NCI-H187 (cell line): ENCODE data around the gene MEIS2.

Experiments
- DNase-seq, 2 experiments: peaks; one replicate each; lab custom pipeline; 2025; lab: John Stamatoyannopoulos, UW

MEIS2 gene

DNA sequence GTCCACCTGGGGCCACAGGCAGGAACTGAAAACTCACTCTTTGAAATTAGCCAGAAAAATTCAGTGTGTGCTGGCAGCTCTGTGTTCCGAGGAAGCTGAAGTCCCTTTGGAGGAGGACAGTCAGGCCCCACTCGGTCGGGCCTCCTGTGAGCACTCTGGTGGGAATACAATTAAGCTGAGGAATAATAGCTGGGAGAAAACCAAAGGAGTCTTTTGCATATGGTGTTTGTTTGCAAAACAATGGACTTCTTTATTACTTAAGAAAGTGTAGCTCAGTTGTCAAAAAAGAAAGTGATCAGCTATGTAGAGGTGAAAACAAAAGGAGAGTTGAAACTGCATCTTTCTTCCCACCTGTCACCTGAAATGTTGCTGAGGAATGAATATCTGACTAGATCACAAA lies 202.5 kb downstream of the MEIS2 start:
- no peak for DNase-seq

- no peak for DNase-seq
These were observed 203.4 kb downstream of the MEIS2 start for GRCh38 chr15:36896949-36897348.

GRCh38 chr15:36894075-36894474 lies 206.3 kb downstream of the MEIS2 start:
- no peak for DNase-seq

DNA sequence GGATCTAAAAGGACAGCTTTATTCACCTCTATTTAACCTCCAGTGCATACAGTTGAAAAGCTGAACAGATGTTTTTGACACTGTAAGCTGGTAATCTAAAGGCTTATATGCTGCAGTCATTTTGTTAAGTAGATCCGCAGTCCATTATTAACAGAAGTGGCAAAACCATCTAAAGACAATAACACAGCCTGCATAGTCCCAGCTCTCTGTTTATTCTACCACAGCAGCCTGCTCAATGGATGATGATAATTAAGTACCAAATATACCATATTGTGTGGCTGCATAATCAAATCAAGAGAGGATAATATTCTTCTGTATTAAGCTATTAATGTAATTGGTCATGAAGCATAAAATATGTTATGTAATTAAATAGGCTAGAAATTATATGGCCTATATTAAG lies 207.1 kb downstream of the MEIS2 start:
- no peak for DNase-seq

- no peak for DNase-seq
These were observed 212.0 kb downstream of the MEIS2 start for GRCh38 chr15:36888011-36888992.

DNA sequence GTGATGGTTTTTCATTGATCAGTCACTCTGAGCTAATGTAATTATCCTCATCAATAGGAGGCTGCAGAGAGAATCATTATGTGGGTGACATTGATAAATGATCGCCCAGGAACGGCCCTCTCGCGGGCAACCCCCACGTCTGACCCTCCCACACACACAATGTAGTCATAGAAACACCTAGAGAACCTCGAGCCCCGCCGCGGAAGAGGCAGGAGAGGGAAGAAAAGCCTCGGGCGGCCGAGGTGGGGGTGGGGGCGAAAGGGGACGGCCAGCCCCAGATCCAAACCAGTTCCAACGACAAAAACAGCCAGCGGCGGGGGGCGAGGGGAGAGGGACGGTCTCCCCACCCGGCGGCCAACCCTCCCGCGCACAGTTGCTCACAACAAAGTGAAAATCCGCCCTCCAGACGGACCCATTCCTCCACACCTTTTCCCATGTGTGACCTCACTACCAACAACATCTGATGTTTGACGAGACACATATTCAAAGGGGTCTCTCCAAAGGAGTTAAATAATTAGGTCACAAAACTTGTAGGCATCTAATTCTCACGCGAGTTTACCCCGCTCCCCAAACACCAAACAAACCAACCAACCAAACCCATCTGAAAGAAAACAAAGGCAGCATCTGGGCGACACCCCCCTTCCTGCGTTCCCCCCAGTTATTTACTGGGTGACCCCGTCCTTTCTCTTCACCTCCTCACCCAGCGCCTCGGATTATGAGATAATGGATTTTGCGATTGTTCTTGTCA lies 213.0 kb downstream of the MEIS2 start:
- no peak for DNase-seq

- DNase-seq = no peak
These were observed 213.6 kb downstream of the MEIS2 start for GRCh38 chr15:36886701-36887100.

DNA sequence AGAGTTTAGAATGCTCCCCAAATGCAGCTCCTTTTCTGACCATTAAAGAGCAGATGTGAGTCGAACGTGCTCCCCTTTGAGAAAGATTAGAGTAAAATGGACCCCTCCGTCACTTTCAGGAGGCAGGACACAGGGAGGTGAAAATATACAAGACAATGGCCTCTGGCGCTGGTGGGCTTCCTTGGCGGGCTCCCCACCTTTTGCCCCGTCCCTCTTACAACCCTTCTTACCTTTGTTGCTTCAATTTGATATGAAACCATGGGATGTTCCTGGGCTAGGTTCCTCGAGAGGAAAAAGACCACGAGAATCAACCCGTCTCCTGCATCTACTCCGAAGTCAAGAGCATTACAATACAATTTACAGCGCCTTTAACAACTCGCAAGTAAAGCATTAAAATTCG lies 214.2 kb downstream of the MEIS2 start:
- DNase-seq = no peak

- no peak for DNase-seq
These were observed 214.6 kb downstream of the MEIS2 start for GRCh38 chr15:36885771-36886170.

DNA sequence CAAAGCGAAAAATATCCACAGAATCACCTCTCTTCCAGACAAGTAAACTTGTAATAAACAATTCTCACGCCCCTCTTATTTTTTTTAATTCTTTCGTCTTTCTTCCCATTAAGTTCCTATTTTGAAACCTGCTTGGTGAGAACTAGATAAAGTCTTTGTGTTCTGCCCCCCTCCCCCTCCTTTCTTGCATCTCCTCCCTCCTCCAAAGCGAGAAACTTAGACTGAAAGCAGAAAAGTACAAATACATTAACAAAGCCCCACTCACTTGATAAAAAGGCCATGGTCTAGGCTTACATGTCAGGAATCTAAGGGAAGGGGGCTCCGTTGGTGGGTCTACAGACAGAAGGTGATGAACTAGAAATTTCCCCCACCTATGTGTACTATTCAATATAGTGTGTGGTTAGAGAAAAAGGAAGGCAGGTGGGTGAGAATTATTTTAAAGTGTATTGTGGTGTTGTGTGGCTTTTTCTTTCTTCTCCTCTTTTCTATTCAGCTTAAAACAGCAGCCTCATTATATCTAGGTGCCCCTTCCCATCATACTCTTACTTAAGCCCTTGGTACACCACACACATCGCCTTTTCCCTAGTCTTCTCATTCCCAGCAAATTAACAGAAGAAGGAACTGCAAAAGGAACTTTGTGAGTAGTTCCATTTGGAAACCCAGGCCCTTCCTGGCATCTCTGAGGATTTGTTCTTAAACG lies 215.3 kb downstream of the MEIS2 start:
- DNase-seq = no peak

DNA sequence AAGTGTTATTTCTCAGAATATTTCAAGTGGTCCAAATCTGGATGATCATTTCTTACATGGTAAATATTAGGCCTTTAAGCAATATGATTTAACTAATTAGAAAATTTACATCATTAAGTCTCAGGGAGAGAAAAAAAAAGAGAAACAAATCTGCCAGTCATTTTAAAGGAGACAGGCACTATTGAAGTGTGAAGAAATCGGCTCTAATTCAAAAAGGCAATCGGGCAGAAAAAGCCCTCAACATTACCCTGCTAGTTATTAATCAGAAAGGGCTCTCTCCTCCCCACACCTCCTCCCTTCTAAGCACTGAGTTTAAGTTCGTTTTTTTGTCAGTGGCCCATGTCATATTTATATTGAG lies 215.9 kb downstream of the MEIS2 start:
- DNase-seq = no peak

DNA sequence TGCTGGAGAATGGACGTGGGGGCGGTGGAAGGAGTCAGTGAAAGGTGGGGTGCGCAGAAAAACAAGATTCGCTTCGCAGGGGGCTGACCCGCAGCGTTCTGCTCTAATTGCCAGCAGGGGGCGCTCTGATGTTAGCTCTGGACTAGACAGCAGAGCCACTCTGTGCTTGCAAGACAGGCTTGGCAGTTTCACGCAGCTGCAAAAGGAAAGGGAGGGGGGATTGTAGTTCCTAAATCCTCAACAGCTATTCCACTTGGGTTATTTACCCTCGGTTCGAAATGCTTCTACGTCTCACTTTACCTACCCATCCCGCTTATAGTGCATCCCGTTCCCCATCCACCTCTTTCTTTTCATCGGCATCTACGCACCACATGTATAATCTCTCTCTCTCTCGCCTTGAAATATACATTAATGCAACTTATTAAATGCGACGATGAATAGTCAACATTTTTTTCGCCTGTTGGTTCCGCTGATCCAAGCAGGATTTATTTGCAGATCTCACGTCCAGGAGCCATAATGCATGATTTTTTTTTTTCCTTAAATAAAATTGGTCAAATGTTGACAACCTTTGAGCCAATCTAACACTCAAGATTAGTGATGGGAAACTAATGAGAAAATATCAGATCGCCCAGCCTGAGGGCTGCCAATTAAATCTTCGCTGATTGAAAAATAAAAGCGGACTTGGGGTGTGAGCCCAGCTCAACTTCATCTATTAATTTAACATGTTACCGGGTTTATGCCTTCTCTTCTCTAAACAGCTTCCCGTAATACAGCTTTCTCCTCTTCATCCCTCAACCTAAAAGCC lies 216.4 kb downstream of the MEIS2 start:
- DNase-seq = peak; percentile 12 to 57

GRCh38 chr15:36882487-36883131 lies 217.7 kb downstream of the MEIS2 start:
- no peak for DNase-seq

GRCh38 chr15:36882056-36882455 lies 218.3 kb downstream of the MEIS2 start:
- no peak for DNase-seq

- DNase-seq = no peak
These were observed 218.8 kb downstream of the MEIS2 start for GRCh38 chr15:36881516-36881915.

GRCh38 chr15:36880913-36881460 lies 219.4 kb downstream of the MEIS2 start:
- no peak for DNase-seq

DNA sequence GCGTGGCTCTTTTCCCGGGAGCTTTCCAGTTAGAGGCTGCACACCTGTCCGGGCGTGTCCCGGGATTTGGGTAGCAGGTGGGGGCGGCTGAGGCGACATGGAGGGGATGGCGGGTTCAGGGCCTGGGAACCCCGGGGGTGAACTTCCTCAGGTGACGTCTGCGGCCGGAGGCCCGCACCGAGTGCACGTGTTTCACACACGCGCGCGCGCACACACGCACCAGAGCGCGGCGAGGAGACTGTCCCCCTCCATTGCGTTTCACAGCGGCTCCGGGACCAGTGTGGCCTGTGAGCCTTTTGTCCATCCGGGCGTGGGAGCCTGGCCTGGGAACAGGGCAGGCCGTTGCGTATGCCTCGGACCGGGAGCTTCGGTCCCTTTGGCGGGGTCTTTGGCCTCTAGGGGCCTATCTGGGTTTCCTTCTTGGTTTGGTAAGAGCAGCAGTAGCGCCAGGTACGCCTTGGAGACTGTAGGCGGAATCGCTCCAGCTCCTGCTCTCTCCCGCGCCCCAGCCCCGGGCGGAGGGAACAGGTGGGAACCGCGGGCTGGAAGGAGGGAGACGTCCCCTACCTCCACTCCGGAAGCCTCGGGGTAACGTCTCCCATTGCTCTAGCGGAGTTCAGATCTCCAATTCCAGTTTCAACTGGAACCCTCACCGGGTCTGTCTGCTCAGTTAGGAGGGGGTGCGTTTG lies 220.0 kb downstream of the MEIS2 start:
- DNase-seq = no peak

- DNase-seq = no peak
These were observed 220.7 kb downstream of the MEIS2 start for GRCh38 chr15:36879568-36880222.

DNA sequence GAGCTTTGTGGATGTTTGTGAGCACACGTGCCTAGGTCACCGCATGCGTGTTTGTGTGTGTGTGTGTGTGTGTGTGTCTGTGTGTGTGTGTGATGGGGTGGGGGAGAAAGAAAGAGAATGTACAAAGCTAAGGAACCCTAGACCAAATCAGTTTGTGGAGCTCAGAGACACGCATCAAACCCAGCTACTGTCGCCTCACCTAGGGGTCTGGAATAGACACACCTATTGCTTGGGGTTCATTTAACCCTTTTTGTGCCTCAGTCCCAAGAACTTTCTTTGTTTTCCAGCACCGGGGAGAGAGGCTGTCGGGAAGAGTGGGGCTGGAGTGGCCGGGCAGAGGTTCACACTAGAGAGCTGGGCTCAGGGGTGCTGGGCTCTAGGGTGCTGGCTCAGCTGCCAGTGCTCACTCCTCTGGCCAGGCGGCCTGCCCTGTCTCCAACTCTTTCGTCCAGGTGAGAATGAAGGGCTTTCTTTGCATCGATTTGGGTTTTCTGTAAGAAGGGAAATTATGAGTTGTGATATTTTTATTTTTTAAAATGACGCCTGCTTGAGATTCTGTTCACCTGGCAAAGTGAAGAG lies 221.6 kb downstream of the MEIS2 start:
- no peak for DNase-seq
